Ovary (tissue), 9 donors: ENCODE results near the gene PRKD1. TPM values are rescaled to one million over a fixed set of nuclear protein-coding genes. Genes with fewer than 3 reads are reported as not detected.

ENCODE experiments used
- DNase-seq, 5 donors: peaks; one replicate each; pipeline ENCODE4 v3.0.0-alpha.2; 2019 to 2020
- H3K27ac ChIP-seq, 2 donors: fragments of 200-600 bp; one replicate each; pipeline versions ENCODE4 v1.5.1 to v1.8.0; 2019 to 2022
- H3K27me3 ChIP-seq: fragments of 200-600 bp; one replicate; pipeline ENCODE4 v1.8.0; 2022
- H3K36me3 ChIP-seq: fragments of 200-600 bp; sonication (generic); one replicate; pipeline ENCODE4 v1.5.1; 2019
- H3K4me1 ChIP-seq: one replicate; pipeline ENCODE4 v1.8.1; 2013; ENCODE audit warnings: mild to moderate bottlenecking, moderate library complexity; ENCODE audit not compliant: insufficient read depth
- H3K4me3 ChIP-seq: fragments of 200-600 bp; sonication (generic); one replicate; pipeline ENCODE4 v1.5.1; 2017
- H3K9me3 ChIP-seq, 2 donors: fragments of 200-600 bp in 1 of 2; sonication (generic) in 1 of 2; one replicate each; pipeline versions ENCODE4 v1.5.1 to v1.8.1; 2013 to 2019; ENCODE audit warnings: mild to moderate bottlenecking in 1 of 2, moderate library complexity in 1 of 2
- CTCF ChIP-seq, 3 donors: fragments of 450-650 bp in 2 of 3; fragments of 200-600 bp in 1 of 3; IDR thresholded peaks; one replicate each; pipeline versions ENCODE4 v1.5.1 to v1.8.0; 2016 to 2022; ENCODE audit warnings: antibody characterized with exemption in 3 of 3, mild to moderate bottlenecking in 1 of 3
- EP300 ChIP-seq: sonication (generic); formaldehyde crosslinking; IDR thresholded peaks from one replicate; pipeline ENCODE4 v1.6.1; 2017; ENCODE audit warnings: antibody characterized with exemption
- POLR2A ChIP-seq: fragments of 450-650 bp; IDR thresholded peaks from one replicate; pipeline ENCODE4 v1.6.1; 2017; ENCODE audit warnings: antibody characterized with exemption, mild to moderate bottlenecking, moderate library complexity
- WGBS, 3 donors: extraction: QIAGEN DNeasy Blood & Tissue Kit in 1 of 3; methylation state at CpG; one replicate each; pipeline versions ENCODE4 v1.1.5 to v1.1.7; 2013 to 2017; 5-methylcytosine and 5-hydroxymethylcytosine counted together
- intact Hi-C, 4 donors: fragments of 100-400 bp; cut with DNase I; formaldehyde crosslinking; loops; one replicate each; pipeline versions ENCODE4 v1.11.0 to v1.15.1; 2022 to 2023
- polyA plus RNA-seq, 2 donors: library from polyadenylated mRNA; stranded (reverse); fragments of 200-250 nt in 1 of 2; fragments of 350-450 nt in 1 of 2; fragmentation: Illumina TruSeq in 1 of 2; extraction: RNeasy Lipid Tissue Mini Kit (QIAGEN cat#74804) in 1 of 2; gene quantifications; one replicate each; pipeline ENCODE4 v1.2.3, GENCODE V29; 2013 to 2014
- total RNA-seq, 7 donors: library from RNA; depleted of rRNA in 2 of 7; stranded (reverse); fragments of >200 nt in 2 of 7; fragmentation: NEBNext Ultra II Directional in 3 of 7; extraction: Animal tissue kit (Norgen Biotek cat#: 25700) in 3 of 7; gene quantifications; one replicate each; pipeline versions ENCODE4 v1.1.0 to v1.2.4, GENCODE V29; 2016 to 2023
- donor health status: DM: no; HTN: no; CAD: no; lungs with moderate emphysema.
- donor health status: DM: no; HTN: no; CAD: no.
- donor health status: Bipolar disorder and iron deficiency.
- donor health status: DM: yes; HTN: yes; CAD: no.
- donor health status: DM: no; HTN: no; CAD: no.
- donor health status: DM: yes; HTN: yes; CAD: no.

Gene PRKD1
- total and polyA plus RNA-seq, 9 donors, result 7.7 to 39.9 (median 21.6) TPM

- H3K36me3 ChIP-seq, result no peaks in the 10 kb centered on the region
- WGBS, 3 donors, result 28 to 38% (median 30%) methylated on average over 5 of the region's 5 CpGs
- intact Hi-C loops, result no loop called here
These were observed 105.8 kb downstream of the PRKD1 start for GRCh38 chr14:29821661-29822429.

GRCh38 chr14:29821242-29821641, 106.4 kb downstream of the PRKD1 start:
- DNase-seq, result no peak
- WGBS, 3 donors, result 42 to 71% (median 52%) methylated on average over 2 of the region's 2 CpGs
- intact Hi-C loops, result no loop called here
- Histone ChIP-seq H3K27me3 (no peaks in the 10 kb centered on the region), H3K36me3 (no peaks in the 10 kb centered on the region), H3K27ac (no peak overlapping the region), H3K4me3 (no peak overlapping the region), H3K4me1 (peaks cover 3% of the 10 kb centered on the region), H3K9me3 (no peaks in the 10 kb centered on the region)
- TF ChIP-seq CTCF (IDR thresholded peaks at IDR 0.05), result no peak
- no peak for TF ChIP-seq EP300
- no peak for TF ChIP-seq POLR2A

More at GRCh38 chr14:29821661-29822429, 105.8 kb downstream of the PRKD1 start:
- DNase-seq, result no peak
- H3K9me3 ChIP-seq, result no peaks in the 10 kb centered on the region
- TF ChIP-seq CTCF (IDR thresholded peaks at IDR 0.05), result no peak
- TF ChIP-seq EP300, result no peak
- TF ChIP-seq POLR2A, result no peak
- no peak overlapping the region for H3K4me3 ChIP-seq
- H3K4me1 ChIP-seq, result peaks cover 3% of the 10 kb centered on the region
- no peak overlapping the region for H3K27ac ChIP-seq
- H3K27me3 ChIP-seq, result no peaks in the 10 kb centered on the region

GRCh38 chr14:29820785-29821184, 106.9 kb downstream of the PRKD1 start:
- Histone ChIP-seq H3K4me1 (peaks cover 3% of the 10 kb centered on the region), H3K36me3 (no peaks in the 10 kb centered on the region), H3K4me3 (no peak overlapping the region), H3K27ac (no peak overlapping the region), H3K9me3 (no peaks in the 10 kb centered on the region), H3K27me3 (no peaks in the 10 kb centered on the region)
- intact Hi-C loops, result no loop called here
- WGBS, 3 donors, result 52 to 59% (median 54%) methylated on average over 1 of the region's 1 CpG
- DNase-seq, result no peak
- TF ChIP-seq EP300, result no peak
- no peak for TF ChIP-seq POLR2A
- TF ChIP-seq CTCF (IDR thresholded peaks at IDR 0.05), result no peak

GRCh38 chr14:29817767-29818405, 109.8 kb downstream of the PRKD1 start:
- H3K27me3 ChIP-seq, result no peaks in the 10 kb centered on the region
- H3K9me3 ChIP-seq, result no peaks in the 10 kb centered on the region
- H3K4me3 ChIP-seq, result no peak overlapping the region
- DNase-seq, result no peak
- peaks cover 5% of the 10 kb centered on the region for H3K4me1 ChIP-seq
- H3K27ac ChIP-seq, result no peak overlapping the region
- no peak for TF ChIP-seq POLR2A
- TF ChIP-seq EP300, result no peak
- no peak for TF ChIP-seq CTCF (IDR thresholded peaks at IDR 0.05)
- intact Hi-C loops, result no loop called here
- H3K36me3 ChIP-seq, result no peaks in the 10 kb centered on the region
